HepG2 (cell line): Measurements from ENCODE around the gene ZFAND2A.

ENCODE experiments used
- RFX5 ChIP-seq: IDR thresholded peaks from 2 replicates; pipeline ENCODE4 v1.6.1; 2011; ENCODE audit warnings: low read depth, low read length, improper control_type of control experiment
- SOX6 ChIP-seq, 2 experiments: fragments of 450-650 bp in 1 of 2; sonication (generic) in 1 of 2; formaldehyde crosslinking in 1 of 2; IDR thresholded peaks; 2 replicates each; pipeline versions ENCODE4 v1.4.0 to v1.6.1; 2017 to 2020; ENCODE audit warnings: antibody characterized with exemption in 1 of 2, mild to moderate bottlenecking in 1 of 2, missing genetic modification reagents in 1 of 2

- TF ChIP-seq RFX5 (no peak), SOX6 (IDR thresholded peaks at IDR 0.05) (no peak), SOX6 (CRISPR knock-in tag; IDR thresholded peaks at IDR 0.05) (no peak)
Measured at GRCh38 chr7:1124816-1125602, 35.0 kb downstream of the ZFAND2A start.
